HepG2 (cell line): ENCODE measurements around the gene CRYZL1. TPM values are rescaled to one million over a fixed set of nuclear protein-coding genes. Genes with fewer than 3 reads are reported as not detected.

Experiments used
- BCL6 ChIP-seq: IDR thresholded peaks from 2 replicates; pipeline ENCODE4 v1.6.1; 2016; ENCODE audit warnings: missing genetic modification reagents, missing compliant biosample characterization
- GLI4 ChIP-seq: sonication (generic); formaldehyde crosslinking; IDR thresholded peaks from 2 replicates; pipeline ENCODE4 v1.5.1; 2020; ENCODE audit warnings: missing genetic modification reagents, mild to moderate bottlenecking, moderate library complexity, borderline replicate concordance
- MAZ ChIP-seq, 2 experiments: sonication (generic) in 1 of 2; formaldehyde crosslinking in 1 of 2; IDR thresholded peaks; 2 replicates each; pipeline versions ENCODE4 v1.5.0 to v1.6.1; 2012 to 2020; ENCODE audit warnings: low read depth in 2 of 2, mild to moderate bottlenecking in 2 of 2, borderline replicate concordance in 1 of 2, improper control_type of control experiment in 1 of 2, low read length in 1 of 2, missing genetic modification reagents in 1 of 2, moderate library complexity in 1 of 2
- PRMT3 ChIP-seq: sonication (generic); formaldehyde crosslinking; IDR thresholded peaks from 2 replicates; pipeline ENCODE4 v1.8.1; 2022; ENCODE audit warnings: low read depth, mild to moderate bottlenecking, moderate library complexity, missing genetic modification reagents, borderline replicate concordance
- RNF2 ChIP-seq: fragments of 450-650 bp; conservative IDR thresholded peaks from 2 replicates; pipeline ENCODE4 v1.6.1; 2016; ENCODE audit warnings: low read depth
- TBX3 ChIP-seq: fragments of 450-650 bp; IDR thresholded peaks from 2 replicates; pipeline ENCODE4 v1.6.1; 2017; ENCODE audit warnings: antibody characterized with exemption, mild to moderate bottlenecking, inconsistent platforms, borderline replicate concordance
- ZBTB3 ChIP-seq: sonication (generic); formaldehyde crosslinking; IDR thresholded peaks from 2 replicates; pipeline ENCODE4 v1.4.0; 2020; ENCODE audit warnings: low read depth, mild to moderate bottlenecking, moderate library complexity, missing genetic modification reagents, borderline replicate concordance
- ZBTB42 ChIP-seq: sonication (generic); formaldehyde crosslinking; IDR thresholded peaks from 2 replicates; pipeline ENCODE4 v1.5.0; 2020; ENCODE audit warnings: mild to moderate bottlenecking, missing genetic modification reagents
- ZKSCAN8 ChIP-seq: IDR thresholded peaks from 2 replicates; pipeline ENCODE4 v1.6.1; 2016; ENCODE audit warnings: borderline replicate concordance, missing genetic modification reagents, missing compliant biosample characterization
- ZNF382 ChIP-seq: sonication (generic); formaldehyde crosslinking; IDR thresholded peaks from 2 replicates; pipeline ENCODE4 v1.5.0; 2020; ENCODE audit warnings: missing genetic modification reagents, mild to moderate bottlenecking, borderline replicate concordance
- ZNF605 ChIP-seq: sonication (generic); formaldehyde crosslinking; IDR thresholded peaks from 2 replicates; pipeline ENCODE4 v1.8.0; 2022; ENCODE audit warnings: mild to moderate bottlenecking, missing genetic modification reagents
- ZSCAN9 ChIP-seq: IDR thresholded peaks from 2 replicates; pipeline ENCODE4 v1.6.1; 2016; ENCODE audit warnings: borderline replicate concordance
- polyA plus RNA-seq, 8 experiments: library from polyadenylated mRNA; depleted of rRNA in 3 of 8; stranded (reverse) in 7 of 8; unstranded in 1 of 8; fragments of >200 nt; fragmentation: Illumina TruSeq in 4 of 8; extraction: Trizol in 4 of 8; gene quantifications; 2 replicates each; pipeline versions ENCODE4 v1.2.1 to v1.2.3, GENCODE V29; 2011 to 2016; ENCODE audit warnings: low read depth in 4 of 8, missing spikeins in 1 of 8, mixed read lengths in 1 of 8; ENCODE audit not compliant: insufficient read depth in 1 of 8
- total RNA-seq, 5 experiments: library from RNA; depleted of rRNA; stranded (reverse); fragments of >200 nt; fragmentation: Illumina TruSeq; extraction: Trizol; gene quantifications; 2 replicates each; pipeline ENCODE4 v1.2.3, GENCODE V29; 2016; ENCODE audit warnings: low read depth in 1 of 5
- TF ChIP-seq, protein P1 (sequence below): sonication (generic); formaldehyde crosslinking; IDR thresholded peaks from 2 replicates; pipeline ENCODE4 v1.4.0; 2020; ENCODE audit warnings: mild to moderate bottlenecking, missing genetic modification reagents
- TF ChIP-seq, protein P2 (sequence below): IDR thresholded peaks from 2 replicates; pipeline ENCODE4 v1.6.1; 2016
- TF ChIP-seq, protein P3 (sequence below): sonication (generic); formaldehyde crosslinking; IDR thresholded peaks from 2 replicates; pipeline ENCODE4 v1.4.0; 2020; ENCODE audit warnings: missing genetic modification reagents, borderline replicate concordance
- TF ChIP-seq, protein P4 (sequence below): sonication (generic); formaldehyde crosslinking; IDR thresholded peaks from 2 replicates; pipeline ENCODE4 v1.5.1; 2020; ENCODE audit warnings: missing genetic modification reagents, mild to moderate bottlenecking, borderline replicate concordance

The CRYZL1 gene
- total and polyA plus RNA-seq, 2 of the 13 experiments (the other 11 are each of a cell fraction or from before 2014, with no cell fraction given) = 20.3 to 27.7 TPM

DNA sequence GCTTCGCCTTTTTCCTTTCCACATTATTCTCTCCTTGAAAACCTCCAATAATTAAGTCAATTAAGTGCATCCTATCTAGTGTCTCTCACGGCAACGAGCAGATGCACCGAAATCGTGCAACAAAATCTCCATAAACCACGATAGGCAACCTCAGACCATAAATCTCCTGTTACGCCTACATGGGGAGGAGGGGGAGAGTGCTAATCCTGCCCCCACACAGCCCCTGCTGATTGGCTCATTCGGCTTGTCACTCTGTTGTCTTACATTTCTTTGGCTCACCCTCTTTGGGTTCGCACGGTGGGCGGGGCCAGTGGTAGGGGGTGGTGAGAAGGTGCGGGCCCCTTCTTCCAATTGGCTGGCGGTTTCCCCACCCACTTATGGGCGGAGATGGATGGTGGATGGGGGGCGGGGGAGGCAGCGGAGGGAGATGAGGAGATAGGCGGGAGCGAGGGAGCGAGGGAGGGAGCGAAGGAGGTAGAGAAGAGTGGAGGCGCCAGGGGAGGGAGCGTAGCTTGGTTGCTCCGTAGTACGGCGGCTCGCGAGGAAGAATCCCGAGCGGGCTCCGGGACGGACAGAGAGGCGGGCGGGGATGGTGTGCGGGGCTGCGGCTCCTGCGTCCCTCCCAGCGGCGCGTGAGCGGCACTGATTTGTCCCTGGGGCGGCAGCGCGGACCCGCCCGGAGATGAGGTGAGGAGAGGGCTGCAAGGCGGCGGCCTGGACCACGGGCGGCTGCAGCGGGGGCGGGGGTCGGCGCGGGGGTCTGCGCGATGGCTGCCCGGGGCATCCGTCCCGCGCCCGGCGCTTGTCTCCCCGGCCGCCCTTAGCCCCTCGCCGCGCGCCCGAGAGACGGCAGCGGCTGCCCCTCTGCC lies 720 bp upstream of the CRYZL1 start, which contains the start of gene ITSN1 (continued):
- TF ChIP-seq, protein P1, sequence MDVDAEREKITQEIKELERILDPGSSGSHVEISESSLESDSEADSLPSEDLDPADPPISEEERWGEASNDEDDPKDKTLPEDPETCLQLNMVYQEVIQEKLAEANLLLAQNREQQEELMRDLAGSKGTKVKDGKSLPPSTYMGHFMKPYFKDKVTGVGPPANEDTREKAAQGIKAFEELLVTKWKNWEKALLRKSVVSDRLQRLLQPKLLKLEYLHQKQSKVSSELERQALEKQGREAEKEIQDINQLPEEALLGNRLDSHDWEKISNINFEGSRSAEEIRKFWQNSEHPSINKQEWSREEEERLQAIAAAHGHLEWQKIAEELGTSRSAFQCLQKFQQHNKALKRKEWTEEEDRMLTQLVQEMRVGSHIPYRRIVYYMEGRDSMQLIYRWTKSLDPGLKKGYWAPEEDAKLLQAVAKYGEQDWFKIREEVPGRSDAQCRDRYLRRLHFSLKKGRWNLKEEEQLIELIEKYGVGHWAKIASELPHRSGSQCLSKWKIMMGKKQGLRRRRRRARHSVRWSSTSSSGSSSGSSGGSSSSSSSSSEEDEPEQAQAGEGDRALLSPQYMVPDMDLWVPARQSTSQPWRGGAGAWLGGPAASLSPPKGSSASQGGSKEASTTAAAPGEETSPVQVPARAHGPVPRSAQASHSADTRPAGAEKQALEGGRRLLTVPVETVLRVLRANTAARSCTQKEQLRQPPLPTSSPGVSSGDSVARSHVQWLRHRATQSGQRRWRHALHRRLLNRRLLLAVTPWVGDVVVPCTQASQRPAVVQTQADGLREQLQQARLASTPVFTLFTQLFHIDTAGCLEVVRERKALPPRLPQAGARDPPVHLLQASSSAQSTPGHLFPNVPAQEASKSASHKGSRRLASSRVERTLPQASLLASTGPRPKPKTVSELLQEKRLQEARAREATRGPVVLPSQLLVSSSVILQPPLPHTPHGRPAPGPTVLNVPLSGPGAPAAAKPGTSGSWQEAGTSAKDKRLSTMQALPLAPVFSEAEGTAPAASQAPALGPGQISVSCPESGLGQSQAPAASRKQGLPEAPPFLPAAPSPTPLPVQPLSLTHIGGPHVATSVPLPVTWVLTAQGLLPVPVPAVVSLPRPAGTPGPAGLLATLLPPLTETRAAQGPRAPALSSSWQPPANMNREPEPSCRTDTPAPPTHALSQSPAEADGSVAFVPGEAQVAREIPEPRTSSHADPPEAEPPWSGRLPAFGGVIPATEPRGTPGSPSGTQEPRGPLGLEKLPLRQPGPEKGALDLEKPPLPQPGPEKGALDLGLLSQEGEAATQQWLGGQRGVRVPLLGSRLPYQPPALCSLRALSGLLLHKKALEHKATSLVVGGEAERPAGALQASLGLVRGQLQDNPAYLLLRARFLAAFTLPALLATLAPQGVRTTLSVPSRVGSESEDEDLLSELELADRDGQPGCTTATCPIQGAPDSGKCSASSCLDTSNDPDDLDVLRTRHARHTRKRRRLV = peak; percentile 98
- TF ChIP-seq TBX3 (peak; percentile 40; the same call in 1 of the 2 replicates), ZNF605 (CRISPR knock-in tag) (no peak), MAZ (IDR thresholded peaks at IDR 0.05; ENCODE audit: borderline replicate concordance, low read depth, low read length) (peak; percentile 94), MAZ (CRISPR knock-in tag; IDR thresholded peaks at IDR 0.05; ENCODE audit: low read depth) (peak; percentile 79), ZKSCAN8 (CRISPR knock-in tag) (no peak; the same call in 1 of the 2 replicates), ZNF382 (CRISPR knock-in tag) (no peak), RNF2 (no peak), ZBTB42 (no peak), PRMT3 (no peak), ZSCAN9 (CRISPR knock-in tag) (0 out of 2 replicates have a peak, but pooled peaks have one; percentile 47), BCL6 (no peak), GLI4 (CRISPR knock-in tag) (no peak), ZBTB3 (CRISPR knock-in tag) (no peak)
- TF ChIP-seq, protein P2, sequence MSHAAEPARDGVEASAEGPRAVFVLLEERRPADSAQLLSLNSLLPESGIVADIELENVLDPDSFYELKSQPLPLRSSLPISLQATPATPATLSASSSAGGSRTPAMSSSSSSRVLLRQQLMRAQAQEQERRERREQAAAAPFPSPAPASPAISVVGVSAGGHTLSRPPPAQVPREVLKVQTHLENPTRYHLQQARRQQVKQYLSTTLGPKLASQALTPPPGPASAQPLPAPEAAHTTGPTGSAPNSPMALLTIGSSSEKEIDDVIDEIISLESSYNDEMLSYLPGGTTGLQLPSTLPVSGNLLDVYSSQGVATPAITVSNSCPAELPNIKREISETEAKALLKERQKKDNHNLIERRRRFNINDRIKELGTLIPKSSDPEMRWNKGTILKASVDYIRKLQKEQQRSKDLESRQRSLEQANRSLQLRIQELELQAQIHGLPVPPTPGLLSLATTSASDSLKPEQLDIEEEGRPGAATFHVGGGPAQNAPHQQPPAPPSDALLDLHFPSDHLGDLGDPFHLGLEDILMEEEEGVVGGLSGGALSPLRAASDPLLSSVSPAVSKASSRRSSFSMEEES (CRISPR knock-in tag) = no peak; the same call in 1 of the 2 replicates
- TF ChIP-seq, protein P3, sequence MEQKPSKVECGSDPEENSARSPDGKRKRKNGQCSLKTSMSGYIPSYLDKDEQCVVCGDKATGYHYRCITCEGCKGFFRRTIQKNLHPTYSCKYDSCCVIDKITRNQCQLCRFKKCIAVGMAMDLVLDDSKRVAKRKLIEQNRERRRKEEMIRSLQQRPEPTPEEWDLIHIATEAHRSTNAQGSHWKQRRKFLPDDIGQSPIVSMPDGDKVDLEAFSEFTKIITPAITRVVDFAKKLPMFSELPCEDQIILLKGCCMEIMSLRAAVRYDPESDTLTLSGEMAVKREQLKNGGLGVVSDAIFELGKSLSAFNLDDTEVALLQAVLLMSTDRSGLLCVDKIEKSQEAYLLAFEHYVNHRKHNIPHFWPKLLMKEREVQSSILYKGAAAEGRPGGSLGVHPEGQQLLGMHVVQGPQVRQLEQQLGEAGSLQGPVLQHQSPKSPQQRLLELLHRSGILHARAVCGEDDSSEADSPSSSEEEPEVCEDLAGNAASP (CRISPR knock-in tag) = 0 out of 2 replicates have a peak, but pooled peaks have one; percentile 39
- TF ChIP-seq, protein P4, sequence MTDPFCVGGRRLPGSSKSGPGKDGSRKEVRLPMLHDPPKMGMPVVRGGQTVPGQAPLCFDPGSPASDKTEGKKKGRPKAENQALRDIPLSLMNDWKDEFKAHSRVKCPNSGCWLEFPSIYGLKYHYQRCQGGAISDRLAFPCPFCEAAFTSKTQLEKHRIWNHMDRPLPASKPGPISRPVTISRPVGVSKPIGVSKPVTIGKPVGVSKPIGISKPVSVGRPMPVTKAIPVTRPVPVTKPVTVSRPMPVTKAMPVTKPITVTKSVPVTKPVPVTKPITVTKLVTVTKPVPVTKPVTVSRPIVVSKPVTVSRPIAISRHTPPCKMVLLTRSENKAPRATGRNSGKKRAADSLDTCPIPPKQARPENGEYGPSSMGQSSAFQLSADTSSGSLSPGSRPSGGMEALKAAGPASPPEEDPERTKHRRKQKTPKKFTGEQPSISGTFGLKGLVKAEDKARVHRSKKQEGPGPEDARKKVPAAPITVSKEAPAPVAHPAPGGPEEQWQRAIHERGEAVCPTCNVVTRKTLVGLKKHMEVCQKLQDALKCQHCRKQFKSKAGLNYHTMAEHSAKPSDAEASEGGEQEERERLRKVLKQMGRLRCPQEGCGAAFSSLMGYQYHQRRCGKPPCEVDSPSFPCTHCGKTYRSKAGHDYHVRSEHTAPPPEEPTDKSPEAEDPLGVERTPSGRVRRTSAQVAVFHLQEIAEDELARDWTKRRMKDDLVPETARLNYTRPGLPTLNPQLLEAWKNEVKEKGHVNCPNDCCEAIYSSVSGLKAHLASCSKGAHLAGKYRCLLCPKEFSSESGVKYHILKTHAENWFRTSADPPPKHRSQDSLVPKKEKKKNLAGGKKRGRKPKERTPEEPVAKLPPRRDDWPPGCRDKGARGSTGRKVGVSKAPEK (CRISPR knock-in tag) = no peak
